Spinal cord (tissue), 10 donors: ENCODE results near the gene SHH. TPM values are rescaled to one million over a fixed set of nuclear protein-coding genes. Genes with fewer than 3 reads are reported as not detected.
A peak's percentile ranks its signal among the peaks of the same experiment; 100 is the strongest.

Experiments used
- DNase-seq, 6 donors: peaks; one replicate each; pipeline versions ENCODE4 v3.0.0 to v3.0.0-alpha.2; 2013 to 2015; ENCODE audit warnings: low spot score in 6 of 6, low read depth in 4 of 6
- H3K27ac ChIP-seq: one replicate; pipeline ENCODE4 v1.5.1; 2013; ENCODE audit warnings: low read depth, low read length, control low read depth
- H3K27me3 ChIP-seq: one replicate; pipeline ENCODE4 v1.6.1; 2013; ENCODE audit warnings: low read length; ENCODE audit not compliant: control insufficient read depth, insufficient read depth
- H3K36me3 ChIP-seq: one replicate; pipeline ENCODE4 v1.6.1; 2013; ENCODE audit warnings: low read length; ENCODE audit not compliant: control insufficient read depth, insufficient read depth
- H3K4me1 ChIP-seq: one replicate; pipeline ENCODE4 v1.6.1; 2013; ENCODE audit warnings: low read length; ENCODE audit not compliant: control insufficient read depth, insufficient read depth
- H3K4me3 ChIP-seq: one replicate; pipeline ENCODE4 v1.5.1; 2013; ENCODE audit warnings: low read depth, low read length, control low read depth
- H3K9me3 ChIP-seq: one replicate; pipeline ENCODE4 v1.6.1; 2013; ENCODE audit warnings: low read length; ENCODE audit not compliant: control insufficient read depth, insufficient read depth
- WGBS: methylation state at CpG from one replicate; pipeline ENCODE4 v1.1.5; 2013; ENCODE audit warnings: missing lambda C conversion rate; ENCODE audit not compliant: insufficient coverage; 5-methylcytosine and 5-hydroxymethylcytosine counted together
- polyA plus RNA-seq, 2 donors: library from polyadenylated mRNA; unstranded; fragments of 120-200 nt; gene quantifications; one replicate each; pipeline ENCODE4 v1.2.1, GENCODE V29; 2013; ENCODE audit not compliant: insufficient read length in 2 of 2
- total RNA-seq, 2 donors: library from RNA; depleted of rRNA in 1 of 2; stranded (reverse); fragments of 120-200 nt in 1 of 2; fragments of >200 nt in 1 of 2; gene quantifications; one replicate each; pipeline versions ENCODE4 v1.2.3 to v1.2.4, GENCODE V29; 2013 to 2014
- donor health status: healthy.

Gene SHH
- total and polyA plus RNA-seq, 4 donors = 0.94 to 4.3 (median 3.7) TPM

DNA sequence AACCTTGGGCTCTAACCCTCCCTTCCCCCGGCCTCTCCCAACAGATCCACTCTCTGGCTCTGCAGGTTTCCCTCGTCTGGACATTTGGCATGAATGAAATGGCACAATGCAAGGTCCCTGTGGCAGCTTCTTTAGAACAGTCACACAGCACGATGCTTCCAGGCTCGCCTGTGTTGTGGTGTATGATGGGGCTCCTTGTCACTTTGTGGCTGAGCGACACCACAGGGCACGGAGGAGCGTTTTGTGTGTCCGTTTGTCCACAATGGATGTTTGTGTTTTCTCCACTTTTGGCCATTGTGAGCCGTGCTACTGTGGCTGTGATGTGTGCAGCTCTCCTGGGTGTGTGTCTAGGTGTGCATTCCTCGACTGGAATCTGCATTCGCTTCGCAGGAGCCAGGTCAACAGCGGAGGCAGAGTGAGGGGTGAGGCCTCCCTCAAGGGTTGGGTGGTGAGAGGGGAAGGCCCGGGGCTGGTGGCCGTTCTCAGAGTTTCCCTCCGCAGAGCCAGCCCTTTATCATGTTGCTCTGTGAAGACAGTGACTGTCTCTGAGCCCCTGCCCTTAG is 22.3 kb upstream of the SHH start:
- Histone ChIP-seq H3K4me1 (peaks cover 10% of the 10 kb centered on the region), H3K27me3 (no peaks in the 10 kb centered on the region), H3K4me3 (no peak overlapping the region), H3K9me3 (no peaks in the 10 kb centered on the region), H3K27ac (no peak overlapping the region), H3K36me3 (no peaks in the 10 kb centered on the region)
- WGBS = 87% methylated on average over 13 of the region's 16 CpGs
- no peak for DNase-seq

DNA sequence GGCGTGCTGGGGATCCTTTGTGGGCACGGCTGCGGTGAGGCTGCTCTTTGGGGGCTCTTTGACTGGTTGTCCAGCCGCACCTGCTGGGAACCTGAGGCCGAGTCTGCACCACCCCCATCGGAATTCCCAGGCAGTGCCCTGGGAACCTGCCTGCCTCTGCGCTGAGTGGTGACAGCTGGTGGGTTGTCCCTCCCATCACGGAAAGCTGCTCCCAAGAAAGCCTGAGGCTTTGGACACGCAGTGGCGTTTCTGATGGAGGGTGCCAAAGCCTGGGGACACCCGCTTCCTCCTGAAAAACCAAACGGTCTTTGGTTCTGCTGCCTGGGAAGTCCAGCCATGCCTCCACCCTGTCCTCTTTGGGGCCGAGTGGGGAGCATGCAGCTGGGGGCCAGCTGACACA is 21.4 kb upstream of the SHH start:
- no peak overlapping the region for H3K4me3 ChIP-seq

DNA sequence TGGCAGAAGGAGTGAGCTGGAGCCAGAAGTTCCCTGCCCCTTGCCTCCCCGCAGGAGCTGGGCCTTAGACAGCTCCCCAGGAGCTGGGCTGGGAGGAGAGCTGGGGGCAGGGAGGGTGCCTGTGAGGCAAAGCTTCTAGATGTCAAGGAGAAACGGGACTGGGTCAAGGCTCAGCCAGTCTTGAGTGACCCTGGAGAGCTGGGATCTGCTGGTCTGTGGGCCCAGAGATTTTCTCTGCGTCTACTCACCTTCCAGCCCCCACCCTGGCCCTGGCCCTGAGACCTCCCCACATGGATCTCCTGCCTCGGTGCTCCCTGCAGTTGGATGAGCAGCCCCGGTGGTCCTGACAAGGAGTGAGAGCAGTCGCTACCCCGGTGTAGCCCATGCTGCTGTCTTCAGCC is 20.3 kb upstream of the SHH start:
- H3K27ac ChIP-seq = no peak overlapping the region
- H3K4me1 ChIP-seq = peaks cover 10% of the 10 kb centered on the region
- H3K4me3 ChIP-seq = no peak overlapping the region
- H3K36me3 ChIP-seq = no peaks in the 10 kb centered on the region
- H3K9me3 ChIP-seq = no peaks in the 10 kb centered on the region
- DNase-seq = no peak
- no peaks in the 10 kb centered on the region for H3K27me3 ChIP-seq
- WGBS = 95% methylated on average over 6 of the region's 7 CpGs

More for the DNA sequence above, 21.4 kb upstream of the SHH start:
- H3K27me3 ChIP-seq = no peaks in the 10 kb centered on the region
- 74% methylated on average over 13 of the region's 13 CpGs for WGBS
- H3K9me3 ChIP-seq = no peaks in the 10 kb centered on the region
- H3K36me3 ChIP-seq = no peaks in the 10 kb centered on the region
- no peak overlapping the region for H3K27ac ChIP-seq
- H3K4me1 ChIP-seq = peaks cover 10% of the 10 kb centered on the region
- DNase-seq = no peak

DNA sequence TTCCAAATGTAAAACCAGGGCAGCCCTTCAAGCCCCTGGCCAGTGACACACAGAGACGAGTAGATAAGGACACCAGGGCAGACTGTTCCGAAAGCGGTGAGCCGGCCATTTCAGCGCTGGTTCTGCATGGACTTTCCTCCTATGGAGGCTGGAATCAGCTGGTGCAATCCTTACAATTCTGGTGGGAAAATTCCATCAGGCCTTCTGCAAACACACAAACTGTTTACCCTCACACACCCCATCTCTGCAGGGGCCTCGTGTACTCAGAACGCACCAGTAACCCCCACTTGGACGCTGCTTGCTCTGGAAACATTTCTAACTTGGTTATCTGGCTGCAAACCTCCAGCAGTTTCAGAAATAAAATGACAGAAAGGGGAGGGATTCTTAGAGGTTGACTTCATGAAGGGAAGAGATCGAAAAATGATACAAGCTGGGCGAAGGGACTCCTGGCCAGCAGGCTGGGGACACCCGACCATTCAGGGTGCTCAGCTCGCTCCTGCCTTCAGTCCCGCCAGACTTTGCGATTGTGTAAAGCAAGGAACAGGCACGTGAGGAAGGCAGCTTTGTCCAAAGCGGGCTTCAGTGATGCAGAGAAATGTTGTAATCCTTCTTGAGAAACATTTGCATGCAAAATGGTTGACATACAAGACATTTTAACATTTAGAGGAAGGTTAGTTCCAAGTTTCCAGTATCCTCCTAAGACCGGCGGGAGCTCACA is 19.7 kb upstream of the SHH start:
- DNase-seq = no peak

DNA sequence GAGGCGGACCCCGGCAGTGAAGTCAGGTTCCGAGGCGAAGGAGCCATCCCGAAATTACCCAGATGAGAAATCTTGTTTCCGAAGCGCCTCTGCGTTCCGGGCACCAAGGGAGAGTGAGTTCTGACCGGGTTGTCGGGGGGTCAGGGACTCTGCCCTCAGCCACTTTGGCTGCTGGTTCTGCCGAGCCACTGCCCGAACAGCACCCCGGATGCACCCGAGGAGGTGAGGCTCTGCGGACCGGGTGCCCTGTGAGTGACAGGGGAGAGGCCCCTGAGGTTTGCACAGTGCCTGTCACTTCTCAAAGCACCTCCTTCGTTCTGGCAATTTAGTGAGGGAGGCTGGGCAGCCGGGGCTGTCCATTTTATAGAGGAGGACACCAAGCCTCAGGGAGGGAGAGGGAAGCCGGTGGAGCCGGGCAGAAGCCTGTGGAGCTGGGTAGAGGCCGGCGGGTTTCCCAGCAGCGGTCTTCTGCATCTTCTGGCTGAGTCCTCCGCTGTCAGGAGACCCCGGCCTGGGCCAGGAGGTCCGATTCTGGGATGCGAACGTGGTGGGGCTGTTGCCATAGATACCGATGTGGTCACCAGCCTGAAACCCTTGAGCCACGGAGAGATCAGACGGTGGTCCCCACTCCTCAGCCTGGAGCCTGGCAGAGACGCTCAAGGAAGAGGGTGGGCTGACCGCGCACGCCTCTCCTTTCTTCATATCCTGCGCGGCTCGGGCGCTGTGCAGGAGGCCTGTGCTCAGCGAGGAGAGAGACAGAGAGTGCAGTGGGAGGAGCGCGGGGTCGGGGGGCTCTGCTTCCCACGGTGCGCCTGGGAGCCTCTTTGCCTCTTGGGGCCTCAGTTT is 18.9 kb upstream of the SHH start:
- 80% methylated on average over 42 of the region's 46 CpGs for WGBS

More for the DNA sequence above, 19.7 kb upstream of the SHH start:
- H3K27me3 ChIP-seq = no peaks in the 10 kb centered on the region
- H3K27ac ChIP-seq = no peak overlapping the region
- no peak overlapping the region for H3K4me3 ChIP-seq
- peaks cover 10% of the 10 kb centered on the region for H3K4me1 ChIP-seq
- 86% methylated on average over 15 of the region's 18 CpGs for WGBS
- no peaks in the 10 kb centered on the region for H3K36me3 ChIP-seq
- no peaks in the 10 kb centered on the region for H3K9me3 ChIP-seq

DNA sequence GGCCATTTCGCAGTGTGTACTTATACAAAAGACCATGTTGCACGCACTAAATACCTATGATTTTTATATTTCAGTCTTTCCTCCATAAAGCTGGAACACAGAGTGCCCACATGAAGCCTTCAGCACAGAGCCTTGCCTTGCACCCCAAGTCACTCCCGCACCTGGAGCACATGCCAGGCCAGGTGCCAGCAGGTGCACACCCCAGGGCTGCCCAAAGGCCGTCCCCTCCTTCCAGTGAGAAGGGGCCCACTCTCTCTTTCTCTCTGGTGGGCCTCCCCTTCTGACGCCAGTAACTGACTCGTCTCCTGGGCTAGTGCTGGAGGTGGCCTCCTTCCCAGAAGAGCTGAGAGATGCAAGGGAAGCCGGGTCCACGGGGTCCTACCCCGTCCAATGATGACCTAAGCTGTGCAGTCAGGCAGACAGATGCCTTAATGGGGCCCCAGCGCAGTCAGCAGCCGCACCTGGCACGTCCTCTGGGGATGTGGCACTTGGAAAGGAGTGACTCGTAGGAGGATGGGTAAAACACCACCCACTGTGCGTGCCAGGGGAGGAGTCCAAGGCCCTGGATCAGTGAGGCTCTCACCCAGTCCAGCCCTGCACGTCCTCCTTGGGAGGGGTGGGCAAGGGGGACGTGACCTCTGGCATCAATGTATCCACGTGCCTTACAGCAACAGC is 17.7 kb upstream of the SHH start:
- no peaks in the 10 kb centered on the region for H3K9me3 ChIP-seq
- H3K36me3 ChIP-seq = no peaks in the 10 kb centered on the region
- no peak for DNase-seq
- H3K4me1 ChIP-seq = peaks cover 10% of the 10 kb centered on the region
- H3K27ac ChIP-seq = no peak overlapping the region
- 90% methylated on average over 14 of the region's 17 CpGs for WGBS
- no peaks in the 10 kb centered on the region for H3K27me3 ChIP-seq
- H3K4me3 ChIP-seq = no peak overlapping the region

More for the DNA sequence above, 18.9 kb upstream of the SHH start:
- Histone ChIP-seq H3K4me3 (no peak overlapping the region), H3K9me3 (no peaks in the 10 kb centered on the region), H3K27ac (no peak overlapping the region), H3K27me3 (no peaks in the 10 kb centered on the region), H3K36me3 (no peaks in the 10 kb centered on the region), H3K4me1 (peaks cover 10% of the 10 kb centered on the region)
- no peak for DNase-seq

DNA sequence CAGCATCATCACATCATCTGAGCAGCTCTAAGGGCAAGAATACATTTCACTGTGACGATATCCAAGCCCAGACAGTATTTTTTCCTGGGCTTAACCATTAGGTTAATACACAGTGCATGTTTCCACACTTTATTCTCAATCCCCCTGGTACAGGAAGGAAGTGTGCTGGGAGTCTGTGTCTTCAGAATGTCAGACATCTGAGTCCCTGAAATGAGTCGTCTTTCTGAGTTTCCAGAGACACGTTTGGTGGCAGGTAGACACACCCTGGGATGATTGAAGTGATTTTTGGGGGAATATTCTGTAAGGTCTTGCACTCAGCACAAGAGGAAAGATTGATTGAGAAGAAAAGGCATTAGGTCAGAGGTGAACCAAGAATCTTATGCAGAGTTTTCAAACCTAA is 13.1 kb upstream of the SHH start:
- 79% methylated on average over 2 of the region's 3 CpGs for WGBS
- H3K9me3 ChIP-seq = no peaks in the 10 kb centered on the region
- no peak for DNase-seq
- no peak overlapping the region for H3K27ac ChIP-seq
- no peak overlapping the region for H3K4me3 ChIP-seq
- no peaks in the 10 kb centered on the region for H3K27me3 ChIP-seq
- no peaks in the 10 kb centered on the region for H3K36me3 ChIP-seq
- peaks cover 19% of the 10 kb centered on the region for H3K4me1 ChIP-seq

DNA sequence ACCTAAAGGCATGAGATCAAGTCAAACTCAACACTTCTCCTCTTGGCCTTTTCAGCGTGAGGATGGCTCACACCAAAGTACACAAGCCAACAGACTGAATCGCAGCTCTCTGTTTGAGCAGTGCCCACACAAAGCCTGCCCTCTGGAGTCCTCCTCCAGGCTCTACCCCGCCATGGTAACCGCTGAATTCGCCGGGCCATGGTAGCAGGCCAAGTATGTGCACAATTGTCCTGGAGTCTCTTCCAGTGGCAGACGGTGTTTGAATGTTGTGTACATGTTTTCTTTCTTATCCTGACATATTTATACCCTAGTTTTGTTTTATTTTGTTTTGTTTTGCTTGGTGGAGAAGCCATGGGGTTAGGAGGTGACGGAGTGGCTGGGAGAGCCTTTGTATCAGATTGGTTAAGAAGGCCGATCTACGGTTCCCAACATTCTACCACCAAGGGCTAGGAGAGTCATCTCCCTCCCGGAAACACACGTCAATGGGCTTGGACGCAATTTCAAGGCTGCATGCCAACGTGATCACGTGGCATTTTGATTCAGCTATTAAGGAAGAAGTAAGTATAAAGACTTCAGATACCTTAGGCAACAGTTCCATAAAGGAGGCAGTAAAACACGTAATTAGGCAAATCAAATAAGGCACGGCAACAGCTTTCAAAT is 12.1 kb upstream of the SHH start:
- Histone ChIP-seq H3K4me3 (no peak overlapping the region), H3K27ac (no peak overlapping the region), H3K4me1 (peaks cover 19% of the 10 kb centered on the region), H3K9me3 (no peaks in the 10 kb centered on the region), H3K27me3 (peaks cover 2% of the 10 kb centered on the region), H3K36me3 (no peaks in the 10 kb centered on the region)
- DNase-seq = peak in 3 of 6 donors; percentile 63 to 82 (median 65)
- 51% methylated on average over 5 of the region's 17 CpGs for WGBS

DNA sequence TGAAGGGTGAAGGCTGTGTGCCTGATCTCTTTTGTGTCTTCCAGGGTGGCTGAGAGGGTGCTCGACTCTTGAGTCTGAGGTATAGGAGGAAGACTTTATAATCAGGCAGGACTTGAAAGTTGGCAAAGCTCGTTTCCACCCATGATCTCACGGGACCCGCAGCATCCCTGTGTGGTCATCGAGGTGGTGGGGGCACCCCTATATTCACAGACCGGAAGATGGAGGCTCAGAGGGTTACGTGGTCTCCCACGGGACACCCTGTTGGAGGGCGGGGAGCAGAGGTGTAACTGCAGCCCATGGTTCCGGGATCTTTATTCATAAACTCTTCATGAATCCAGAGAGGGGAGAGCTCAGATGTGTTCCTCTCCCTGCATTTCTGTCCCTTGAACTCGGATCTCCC is 9.6 kb upstream of the SHH start:
- no peak overlapping the region for H3K27ac ChIP-seq
- no peaks in the 10 kb centered on the region for H3K36me3 ChIP-seq
- DNase-seq = no peak
- peaks cover 8% of the 10 kb centered on the region for H3K27me3 ChIP-seq
- H3K9me3 ChIP-seq = no peaks in the 10 kb centered on the region
- H3K4me1 ChIP-seq = peaks cover 22% of the 10 kb centered on the region
- no peak overlapping the region for H3K4me3 ChIP-seq
- WGBS = 91% methylated on average over 11 of the region's 11 CpGs
